ENCODE measurements around the gene DOCK4.

DNA sequence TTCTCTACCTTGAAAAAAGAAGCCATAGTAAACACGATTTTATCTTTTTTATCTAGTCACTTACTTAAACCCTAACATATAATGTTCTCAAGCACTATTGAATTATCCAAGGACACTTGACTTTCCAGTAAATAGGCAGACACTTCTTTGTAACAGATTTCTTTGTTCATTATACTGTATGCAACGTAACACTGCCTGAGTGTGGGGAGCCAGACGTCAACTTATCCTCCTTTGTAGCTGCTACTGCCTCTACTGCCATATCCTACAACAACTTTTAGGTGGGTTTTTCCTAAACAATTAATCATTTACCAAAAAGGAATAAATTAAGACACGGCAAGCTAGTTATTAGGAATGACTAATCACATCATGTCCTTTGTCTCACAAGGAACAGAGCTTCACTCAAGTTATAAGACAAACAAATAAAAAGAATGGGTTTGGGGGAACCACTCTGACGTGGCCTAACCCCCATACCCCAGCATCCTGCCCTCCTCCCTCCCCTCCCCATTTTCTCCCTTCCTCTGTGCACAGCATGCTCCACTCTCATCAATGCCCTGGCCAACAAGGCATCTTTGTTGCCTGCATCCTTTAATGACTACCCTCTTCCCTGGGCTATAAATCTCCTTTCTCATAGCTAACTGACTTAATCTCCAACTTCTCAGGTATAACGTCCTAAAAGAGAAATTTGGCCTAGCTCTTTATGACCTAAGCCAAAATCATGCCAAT, 43.3 kb downstream of the DOCK4 start:
- TF ChIP-seq, protein P1, sequence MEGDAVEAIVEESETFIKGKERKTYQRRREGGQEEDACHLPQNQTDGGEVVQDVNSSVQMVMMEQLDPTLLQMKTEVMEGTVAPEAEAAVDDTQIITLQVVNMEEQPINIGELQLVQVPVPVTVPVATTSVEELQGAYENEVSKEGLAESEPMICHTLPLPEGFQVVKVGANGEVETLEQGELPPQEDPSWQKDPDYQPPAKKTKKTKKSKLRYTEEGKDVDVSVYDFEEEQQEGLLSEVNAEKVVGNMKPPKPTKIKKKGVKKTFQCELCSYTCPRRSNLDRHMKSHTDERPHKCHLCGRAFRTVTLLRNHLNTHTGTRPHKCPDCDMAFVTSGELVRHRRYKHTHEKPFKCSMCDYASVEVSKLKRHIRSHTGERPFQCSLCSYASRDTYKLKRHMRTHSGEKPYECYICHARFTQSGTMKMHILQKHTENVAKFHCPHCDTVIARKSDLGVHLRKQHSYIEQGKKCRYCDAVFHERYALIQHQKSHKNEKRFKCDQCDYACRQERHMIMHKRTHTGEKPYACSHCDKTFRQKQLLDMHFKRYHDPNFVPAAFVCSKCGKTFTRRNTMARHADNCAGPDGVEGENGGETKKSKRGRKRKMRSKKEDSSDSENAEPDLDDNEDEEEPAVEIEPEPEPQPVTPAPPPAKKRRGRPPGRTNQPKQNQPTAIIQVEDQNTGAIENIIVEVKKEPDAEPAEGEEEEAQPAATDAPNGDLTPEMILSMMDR (IDR thresholded peaks at IDR 0.05), result no peak
- TF ChIP-seq EP300 (IDR thresholded peaks at IDR 0.05), result no peak
- TF ChIP-seq POLR2A (IDR thresholded peaks at IDR 0.05), result no peak
